Memory B cell (primary cell): ENCODE data around the gene ANTXRL.
"Not testable (repeated sequence)": the region's sequence is repeated elsewhere in the genome, so short reads cannot be mapped to it uniquely, and the experiment has no call there.

Experiments used
- ATAC-seq: fragments of 150-1000 bp; cut with Tn5 transposase; 2 replicates; pipeline ENCODE4 v1.10.0; 2021; ENCODE audit warnings: low read depth, mild to moderate bottlenecking, moderate library complexity
- DNase-seq, 2 donors: peaks; one replicate each; pipeline ENCODE4 v3.0.0; 2022; ENCODE audit warnings: low spot score in 2 of 2
- H3K27ac Mint-ChIP-seq: one replicate; pipeline ENCODE4 v1.8.0; 2022; ENCODE audit warnings: mild to moderate bottlenecking, moderate library complexity, mixed read lengths
- H3K27me3 Mint-ChIP-seq: one replicate; pipeline ENCODE4 v1.8.0; 2022; ENCODE audit warnings: mixed read lengths
- H3K36me3 Mint-ChIP-seq: one replicate; pipeline ENCODE4 v1.8.0; 2022; ENCODE audit warnings: mild to moderate bottlenecking, mixed read lengths
- H3K4me1 Mint-ChIP-seq: one replicate; pipeline ENCODE4 v1.8.0; 2022; ENCODE audit warnings: mixed read lengths
- H3K4me3 Mint-ChIP-seq: one replicate; pipeline ENCODE4 v1.8.0; 2022; ENCODE audit warnings: mild to moderate bottlenecking, moderate library complexity, mixed read lengths
- H3K9me3 Mint-ChIP-seq: one replicate; pipeline ENCODE4 v1.8.0; 2022; ENCODE audit warnings: mixed read lengths

ANTXRL gene

DNA sequence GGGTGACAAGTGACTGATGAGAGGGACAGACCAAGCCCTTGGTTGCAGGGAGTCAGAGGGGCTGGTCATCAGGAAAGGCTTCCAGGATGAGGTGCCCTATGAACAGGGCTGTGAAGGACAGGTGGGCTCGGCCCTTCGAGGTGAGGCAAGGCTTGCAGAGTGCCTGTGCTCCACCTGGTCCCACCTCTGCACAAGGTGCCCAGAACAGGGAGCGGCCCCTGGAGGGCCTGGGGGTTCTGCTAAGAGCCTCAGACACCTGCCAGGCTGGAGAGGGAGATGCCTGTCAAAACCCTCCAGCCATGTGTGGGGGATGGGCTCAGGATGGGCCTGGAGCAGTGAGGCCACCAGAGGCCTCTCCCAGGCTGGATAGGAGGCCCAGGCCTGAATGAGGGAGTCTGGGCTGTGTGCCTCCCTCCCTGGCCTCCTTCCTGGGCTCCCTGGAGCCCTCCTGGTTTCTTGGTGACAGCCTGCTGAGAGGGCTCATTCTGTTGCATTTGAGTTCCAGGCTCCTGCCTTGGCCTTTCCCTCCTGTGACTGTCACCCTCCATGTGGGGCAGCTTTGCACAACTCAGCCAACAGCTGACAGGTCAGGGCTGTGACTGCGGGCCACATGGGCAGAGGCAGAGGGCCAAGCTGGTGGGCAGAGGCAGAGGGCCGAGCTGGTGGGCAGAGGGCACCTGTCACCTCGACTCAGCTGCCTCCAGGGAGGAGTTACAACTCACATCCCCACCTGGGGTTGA lies 21.1 kb upstream of the ANTXRL start:
- ATAC-seq, H3K9me3 Mint-ChIP-seq, DNase-seq, H3K27ac Mint-ChIP-seq, H3K36me3 Mint-ChIP-seq, H3K27me3 Mint-ChIP-seq, H3K4me1 Mint-ChIP-seq, H3K4me3 Mint-ChIP-seq: not testable (repeated sequence)

DNA sequence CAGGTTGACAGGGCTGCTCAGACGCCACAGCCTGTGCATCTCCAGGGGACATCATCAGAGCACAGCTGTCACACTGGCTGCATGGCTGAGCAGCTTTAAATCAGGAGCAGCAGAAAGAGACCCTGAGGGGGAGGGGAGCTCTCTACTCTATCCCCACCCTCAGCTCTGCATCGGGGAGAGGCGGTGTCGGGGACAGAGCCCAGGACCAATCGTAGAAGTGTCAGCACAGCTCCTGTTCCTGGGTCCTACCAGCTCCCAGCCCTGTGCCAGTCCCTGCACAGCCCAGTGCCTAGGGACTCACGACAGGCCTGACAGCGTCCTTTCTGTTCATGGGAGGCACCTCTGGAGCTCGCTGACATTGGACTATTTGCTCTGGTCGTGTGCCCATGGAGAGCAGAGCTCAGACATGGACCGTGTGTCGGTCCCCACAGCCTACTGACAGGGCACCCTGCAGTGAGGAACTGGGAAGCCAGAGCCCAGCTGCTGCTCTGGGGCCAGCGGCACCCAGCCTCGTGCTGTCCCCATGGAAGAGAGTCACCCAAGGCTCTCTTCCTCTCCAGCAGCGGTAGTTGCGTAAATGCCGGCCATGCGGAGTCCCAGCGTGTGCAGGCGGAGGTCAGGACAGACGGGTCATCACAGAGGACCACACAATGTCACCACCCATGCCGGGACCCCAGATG lies 20.4 kb upstream of the ANTXRL start:
- H3K36me3 Mint-ChIP-seq, result no peaks in the 10 kb centered on the region
- DNase-seq, result no peak
- ATAC-seq, result peak; percentile 25
- peaks cover 6% of the 10 kb centered on the region for H3K4me1 Mint-ChIP-seq
- H3K27ac Mint-ChIP-seq, result no peak overlapping the region
- no peaks in the 10 kb centered on the region for H3K9me3 Mint-ChIP-seq
- H3K27me3 Mint-ChIP-seq, result no peaks in the 10 kb centered on the region
- H3K4me3 Mint-ChIP-seq, result peak overlapping the region; percentile 19

DNA sequence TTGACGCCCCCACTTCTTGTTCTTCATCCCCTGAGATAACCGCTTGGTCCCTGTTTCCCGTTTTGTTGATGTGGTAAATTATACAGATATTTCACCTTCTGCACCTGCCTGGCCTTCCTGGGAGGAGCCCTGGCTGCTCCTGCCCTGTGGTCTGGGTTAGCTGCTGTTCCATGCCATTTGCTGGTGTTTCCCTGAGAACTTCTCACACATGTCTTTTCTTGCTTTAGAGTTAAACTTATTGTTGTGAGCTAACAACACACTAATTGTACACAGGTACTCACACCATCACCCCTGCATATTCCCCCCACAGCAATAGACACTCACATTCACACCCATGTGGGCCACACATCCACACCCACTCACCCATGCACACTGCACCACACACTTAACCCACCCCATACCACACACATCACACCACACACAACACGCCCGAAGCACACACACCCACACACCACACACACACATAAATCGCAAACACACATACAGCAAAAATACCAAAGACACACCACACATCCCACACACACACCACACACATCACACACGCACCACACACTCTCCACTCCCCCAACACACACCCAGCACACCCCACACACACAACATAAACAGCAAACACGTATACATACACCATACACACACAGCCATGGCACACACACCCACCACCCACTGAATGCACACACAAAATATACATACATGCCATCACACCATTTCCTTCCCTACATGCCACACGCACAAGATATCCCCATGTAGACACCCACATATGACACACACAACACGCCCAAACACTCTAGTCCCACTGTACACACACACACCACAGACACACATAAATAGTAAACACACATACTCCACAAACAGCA lies 19.4 kb upstream of the ANTXRL start:
- Mint-ChIP-seq H3K27me3 (no peaks in the 10 kb centered on the region), H3K27ac (no peak overlapping the region), H3K36me3 (no peaks in the 10 kb centered on the region), H3K9me3 (no peaks in the 10 kb centered on the region), H3K4me3 (no peak overlapping the region), H3K4me1 (peaks cover 11% of the 10 kb centered on the region)
- DNase-seq (no peak), ATAC-seq (no peak)

DNA sequence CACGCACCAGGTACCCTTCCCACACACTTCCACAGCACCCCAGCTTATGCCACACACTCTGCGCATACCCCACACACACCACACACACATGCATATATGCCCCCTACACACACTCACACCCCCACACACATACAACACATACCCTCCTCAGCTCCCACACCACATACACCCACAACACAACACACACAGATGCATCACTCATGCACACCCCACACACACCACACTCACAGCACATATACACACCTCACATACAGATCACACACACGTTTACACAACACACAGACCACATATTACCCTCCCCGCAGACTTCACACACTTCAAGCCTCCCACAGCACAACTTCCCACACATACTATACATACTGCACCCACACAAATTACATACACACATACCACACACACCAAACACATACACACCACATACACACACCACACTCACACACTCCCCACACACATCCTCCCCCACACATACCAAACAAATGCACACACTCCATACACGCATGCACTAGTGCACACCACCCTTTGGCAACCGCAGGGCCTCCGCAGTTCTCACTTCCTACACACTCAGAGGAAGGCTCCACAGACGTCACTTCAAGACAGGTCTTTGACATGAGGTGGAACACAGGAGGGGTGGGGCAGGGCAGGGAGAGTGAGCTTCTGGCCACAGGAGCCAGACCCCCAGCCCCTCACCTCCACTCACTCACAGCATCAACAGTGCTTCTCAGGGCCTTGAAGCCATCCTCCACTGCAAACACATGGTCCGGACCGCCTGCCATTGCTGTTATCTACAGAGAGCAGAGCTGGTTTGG lies 18.5 kb upstream of the ANTXRL start:
- Mint-ChIP-seq H3K27me3 (peaks cover 2% of the 10 kb centered on the region), H3K9me3 (no peaks in the 10 kb centered on the region), H3K4me3 (no peak overlapping the region), H3K36me3 (no peaks in the 10 kb centered on the region), H3K27ac (no peak overlapping the region), H3K4me1 (peaks cover 15% of the 10 kb centered on the region)
- DNase-seq (peak in 1 of 2 donors; percentile 45), ATAC-seq (peak; percentile 88)

DNA sequence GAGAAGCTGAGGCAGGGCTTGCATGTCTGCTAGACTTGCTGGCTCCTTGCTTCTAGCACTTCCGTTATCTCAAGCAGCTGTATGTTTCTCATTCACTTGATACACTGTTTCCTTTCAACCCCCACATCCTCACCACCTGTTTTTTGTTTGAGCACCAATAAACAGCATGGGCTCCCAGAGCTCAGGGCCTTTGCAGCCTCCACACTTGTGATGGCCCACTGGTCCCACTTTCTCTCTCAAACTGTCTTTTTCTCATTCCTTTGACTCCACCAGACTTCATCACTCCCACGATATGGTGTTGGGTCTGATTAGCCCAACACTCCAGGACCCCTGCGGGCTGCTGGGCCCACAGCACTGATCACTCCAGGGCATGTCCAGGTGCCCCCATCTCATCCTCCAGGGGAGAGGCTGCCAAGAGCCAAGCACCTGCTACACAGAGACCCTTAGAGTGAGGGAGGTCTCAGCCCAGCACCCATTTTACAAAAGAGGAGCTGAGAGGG lies 17.2 kb upstream of the ANTXRL start:
- not testable (repeated sequence) for H3K27ac Mint-ChIP-seq, H3K27me3 Mint-ChIP-seq, H3K36me3 Mint-ChIP-seq, H3K9me3 Mint-ChIP-seq, ATAC-seq, H3K4me3 Mint-ChIP-seq
- peak in 1 of 2 donors; percentile 23 for DNase-seq
- H3K4me1 Mint-ChIP-seq, result peaks cover 15% of the 10 kb centered on the region

DNA sequence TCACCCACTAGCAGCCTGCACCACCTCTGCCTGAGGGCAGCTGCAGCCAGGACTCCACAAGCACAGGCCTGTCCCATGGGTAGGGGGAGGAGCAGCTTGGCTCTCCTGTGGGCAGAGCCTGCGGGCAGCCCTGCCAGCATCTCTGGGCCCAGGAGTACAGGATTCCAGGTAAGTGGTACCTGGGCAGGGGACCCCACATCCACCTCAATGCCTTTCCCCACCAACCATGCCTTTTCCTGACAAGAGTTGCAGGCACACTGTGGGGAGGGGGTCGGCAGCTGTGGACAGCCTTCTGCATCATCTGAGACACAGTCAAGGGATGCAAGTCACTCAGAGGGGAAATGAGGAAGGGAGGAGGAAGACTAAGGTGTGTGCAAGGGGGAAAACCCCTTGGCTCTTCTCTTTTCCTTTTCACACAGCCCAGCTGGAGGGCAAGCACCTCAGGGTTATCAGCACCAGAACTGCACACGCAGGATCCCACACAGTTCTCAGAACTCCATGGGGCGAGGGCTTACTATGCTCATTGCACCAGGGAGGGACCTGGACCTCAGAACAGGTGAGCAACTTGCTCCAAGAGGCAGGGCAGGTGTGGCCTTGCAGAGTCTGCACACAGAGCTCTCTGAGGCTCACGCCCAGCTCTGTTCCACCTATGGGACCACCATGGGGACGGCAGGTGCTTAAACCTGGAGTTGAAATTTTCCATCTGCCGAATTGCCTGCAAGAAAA lies 16.5 kb upstream of the ANTXRL start:
- H3K4me3 Mint-ChIP-seq, result no peak overlapping the region
- no peaks in the 10 kb centered on the region for H3K36me3 Mint-ChIP-seq
- H3K4me1 Mint-ChIP-seq, result peaks cover 15% of the 10 kb centered on the region
- ATAC-seq, result peak; percentile 45
- H3K27ac Mint-ChIP-seq, result no peak overlapping the region
- H3K9me3 Mint-ChIP-seq, result no peaks in the 10 kb centered on the region
- peaks cover 2% of the 10 kb centered on the region for H3K27me3 Mint-ChIP-seq
- no peak for DNase-seq

DNA sequence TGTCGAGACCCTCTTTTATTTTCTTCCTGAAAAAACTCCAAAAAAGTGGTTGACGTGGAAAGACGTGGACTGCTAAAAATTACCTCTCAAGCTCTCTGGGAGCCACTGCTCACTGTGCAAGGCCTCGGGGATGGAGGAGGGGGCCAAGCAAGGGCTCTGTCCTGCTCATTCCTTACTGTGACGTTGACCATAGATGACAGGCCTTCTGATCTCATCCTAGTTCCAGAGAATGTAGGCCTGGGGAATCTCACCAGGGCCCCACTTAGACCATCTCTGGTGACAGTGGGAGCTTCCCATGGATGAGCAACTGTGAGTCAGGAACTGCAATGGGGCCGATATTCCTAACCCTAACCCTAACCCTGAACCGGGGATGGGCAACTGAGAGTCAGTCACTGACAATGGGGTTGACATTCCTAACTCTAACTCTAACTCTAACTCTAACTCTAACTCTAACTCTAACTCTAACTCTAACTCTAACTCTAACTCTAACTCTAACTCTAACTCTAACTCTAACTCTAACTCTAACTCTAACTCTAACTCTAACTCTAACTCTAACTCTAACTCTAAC lies 15.8 kb upstream of the ANTXRL start:
- DNase-seq, H3K4me3 Mint-ChIP-seq, ATAC-seq, H3K36me3 Mint-ChIP-seq, H3K9me3 Mint-ChIP-seq, H3K27ac Mint-ChIP-seq, H3K27me3 Mint-ChIP-seq: not testable (repeated sequence)
- H3K4me1 Mint-ChIP-seq, result peaks cover 15% of the 10 kb centered on the region

DNA sequence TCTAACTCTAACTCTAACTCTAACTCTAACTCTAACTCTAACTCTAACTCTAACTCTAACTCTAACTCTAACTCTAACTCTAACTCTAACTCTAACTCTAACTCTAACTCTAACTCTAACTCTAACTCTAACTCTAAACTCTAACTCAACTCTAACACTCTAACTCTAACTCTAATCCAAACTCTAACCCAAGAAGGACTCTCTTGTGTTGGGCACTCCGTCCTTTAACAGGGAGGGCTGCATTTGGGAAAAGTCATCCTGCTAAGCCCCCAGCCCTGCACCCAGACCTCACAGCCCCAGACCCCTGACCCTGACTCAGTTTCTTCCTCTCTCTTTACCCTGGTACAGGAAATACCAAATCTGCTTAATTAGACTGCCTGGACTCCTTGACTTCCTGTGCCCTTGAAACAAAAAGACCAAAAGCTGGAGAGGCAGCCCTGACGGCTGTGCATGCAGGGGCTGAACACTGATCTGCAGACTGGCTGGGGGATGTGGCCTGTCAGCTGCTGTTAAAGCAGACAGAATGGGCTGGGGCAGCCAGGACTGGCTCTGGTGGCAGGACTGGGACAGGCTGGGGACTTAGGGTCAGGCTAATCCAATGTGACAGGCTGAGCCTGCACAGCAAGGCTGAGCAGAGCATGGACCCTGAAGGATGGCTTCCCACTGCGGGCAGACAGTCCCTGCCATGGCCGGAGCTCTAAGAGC lies 14.8 kb upstream of the ANTXRL start:
- peaks cover 15% of the 10 kb centered on the region for H3K4me1 Mint-ChIP-seq
- not testable (repeated sequence) for ATAC-seq

DNA sequence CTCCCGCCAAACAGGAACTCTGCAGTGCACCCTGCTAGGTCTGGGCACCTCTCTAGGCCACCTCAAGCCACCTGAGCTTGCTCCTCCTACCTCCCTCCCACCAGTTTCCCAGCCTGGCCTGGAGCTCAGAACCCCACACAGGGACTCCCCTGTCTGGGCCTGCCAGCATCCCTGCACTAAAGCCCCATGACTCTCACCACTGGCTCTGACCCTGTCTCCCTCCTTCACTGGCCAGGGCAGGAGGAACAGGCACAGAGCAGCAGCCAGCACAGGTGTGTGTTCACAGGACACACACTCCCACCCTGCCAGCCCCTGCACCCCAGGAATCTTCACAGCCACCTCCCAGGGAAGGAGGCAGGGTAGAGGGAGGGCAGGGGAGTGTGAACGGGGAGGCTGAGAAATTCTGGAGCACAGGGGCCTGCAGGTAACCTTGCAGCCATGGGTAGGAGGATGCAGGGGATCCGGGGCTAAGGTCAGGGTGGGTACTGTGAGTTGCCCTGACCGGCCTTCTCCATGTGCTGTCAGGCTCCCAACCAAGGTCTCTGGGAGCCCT lies 13.9 kb upstream of the ANTXRL start:
- H3K4me3 Mint-ChIP-seq, result no peak overlapping the region
- H3K9me3 Mint-ChIP-seq, result no peaks in the 10 kb centered on the region
- no peak for ATAC-seq
- H3K27ac Mint-ChIP-seq, result peak overlapping the region; percentile 86
- H3K36me3 Mint-ChIP-seq, result no peaks in the 10 kb centered on the region
- DNase-seq, result no peak
- peaks cover 2% of the 10 kb centered on the region for H3K27me3 Mint-ChIP-seq
- H3K4me1 Mint-ChIP-seq, result peaks cover 15% of the 10 kb centered on the region

More for the DNA sequence above, 14.8 kb upstream of the ANTXRL start:
- not testable (repeated sequence) for DNase-seq, H3K36me3 Mint-ChIP-seq, H3K4me3 Mint-ChIP-seq, H3K27me3 Mint-ChIP-seq, H3K9me3 Mint-ChIP-seq
- H3K27ac Mint-ChIP-seq, result peak overlapping the region; percentile 22

DNA sequence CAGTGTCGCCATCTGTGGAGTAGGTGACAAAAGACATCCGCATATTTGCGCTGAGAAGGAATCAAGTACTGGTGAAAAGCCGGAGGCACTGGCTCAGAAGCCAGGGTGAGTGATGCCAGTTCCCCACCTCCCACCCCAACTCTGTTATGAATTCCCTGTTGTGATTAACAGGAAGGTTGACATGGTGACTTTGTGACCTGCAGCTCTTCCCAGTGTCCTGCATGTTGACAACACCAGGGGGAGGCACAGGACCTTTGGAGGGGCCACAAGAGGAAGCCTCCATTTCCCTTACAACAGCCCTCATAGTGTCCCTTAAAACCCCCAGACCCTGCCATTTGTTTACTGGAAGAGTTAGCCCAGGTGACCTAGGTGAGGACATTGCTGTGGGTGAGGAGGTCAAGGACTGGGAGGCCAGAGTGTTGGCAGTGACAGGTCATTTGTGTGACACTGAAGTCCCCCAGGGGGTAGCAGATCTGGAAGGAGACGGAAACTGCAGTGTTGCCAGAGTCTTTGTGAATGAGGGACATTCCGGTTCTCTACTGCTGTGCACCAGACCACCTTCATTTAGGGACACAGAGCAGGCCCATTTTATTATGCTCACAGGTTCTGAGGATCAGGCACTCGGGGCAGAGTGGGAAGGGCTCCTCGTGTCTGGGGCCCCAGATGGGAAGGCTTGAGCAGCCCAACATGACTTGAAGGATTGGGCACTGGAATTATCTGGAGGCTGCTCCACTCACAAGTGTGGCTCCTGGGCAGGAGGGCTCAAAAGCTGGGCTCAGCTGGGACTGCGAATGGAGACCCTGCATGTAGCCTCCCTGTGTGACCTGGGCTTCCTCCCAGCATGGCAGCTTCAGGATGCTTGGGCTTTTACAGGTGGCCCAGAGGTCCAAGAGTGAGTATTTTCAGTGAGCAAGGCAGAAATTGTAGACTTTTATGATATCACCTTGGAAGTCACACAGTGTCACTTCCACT lies 13.0 kb upstream of the ANTXRL start:
- Mint-ChIP-seq H3K4me1 (peaks cover 15% of the 10 kb centered on the region), H3K27ac (no peak overlapping the region), H3K36me3 (no peaks in the 10 kb centered on the region), H3K9me3 (no peaks in the 10 kb centered on the region), H3K4me3 (no peak overlapping the region), H3K27me3 (peaks cover 2% of the 10 kb centered on the region)
- DNase-seq (no peak), ATAC-seq (no peak)

DNA sequence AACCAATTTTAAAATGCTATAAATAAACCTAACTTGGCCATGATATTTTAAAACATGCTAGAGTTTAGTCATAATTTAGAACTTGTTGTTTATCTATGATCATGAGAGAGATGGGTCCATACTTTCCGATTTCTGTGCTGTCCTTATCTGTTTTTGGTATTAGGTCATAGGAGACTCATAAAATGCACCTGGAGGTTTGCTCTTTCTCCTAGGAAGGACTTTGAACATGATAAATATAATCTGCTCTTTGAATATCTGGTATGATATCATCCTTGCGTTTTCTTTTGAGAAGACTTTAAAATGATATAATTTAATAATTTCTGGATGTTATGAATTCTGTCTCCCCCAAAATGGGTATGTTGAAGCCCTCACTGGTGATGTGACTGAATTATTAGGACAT lies 9.0 kb upstream of the ANTXRL start:
- Mint-ChIP-seq H3K36me3 (no peaks in the 10 kb centered on the region), H3K9me3 (no peaks in the 10 kb centered on the region), H3K4me1 (peaks cover 4% of the 10 kb centered on the region), H3K27me3 (no peaks in the 10 kb centered on the region), H3K4me3 (no peak overlapping the region), H3K27ac (no peak overlapping the region)
- no peak for ATAC-seq
- DNase-seq, result no peak
